Effector memory CD4-positive, alpha-beta T cell (primary cell): ENCODE measurements around the gene PTPRS.
"Not testable (repeated sequence)": the region's sequence is repeated elsewhere in the genome, so short reads cannot be mapped to it uniquely, and the experiment has no call there.

ENCODE experiments used
- DNase-seq, 3 donors: peaks; one replicate each; pipeline ENCODE4 v3.0.0-alpha.2; 2020
- H3K27ac ChIP-seq: 2 replicates; pipeline ENCODE4 v1.7.0; 2013; ENCODE audit warnings: mild to moderate bottlenecking, low read length, moderate library complexity; ENCODE audit not compliant: insufficient read depth, poor library complexity, severe bottlenecking
- H3K27me3 ChIP-seq: replicated peaks from 2 replicates; pipeline ENCODE4 v1.7.0; 2013; ENCODE audit warnings: mild to moderate bottlenecking, low read length; ENCODE audit not compliant: insufficient read depth, control insufficient read depth, poor library complexity, severe bottlenecking
- H3K36me3 ChIP-seq: 2 replicates; pipeline ENCODE4 v1.7.0; 2013; ENCODE audit warnings: mild to moderate bottlenecking, low read length, moderate library complexity; ENCODE audit not compliant: control insufficient read depth, insufficient read depth
- H3K4me1 ChIP-seq: 2 replicates; pipeline ENCODE4 v1.7.0; 2013; ENCODE audit warnings: low read length, mild to moderate bottlenecking; ENCODE audit not compliant: control insufficient read depth, insufficient read depth, poor library complexity, severe bottlenecking
- H3K4me3 ChIP-seq: 2 replicates; pipeline ENCODE4 v1.7.0; 2013; ENCODE audit warnings: low read length, low read depth, mild to moderate bottlenecking; ENCODE audit not compliant: insufficient read depth, poor library complexity, severe bottlenecking
- H3K9me3 ChIP-seq: 2 replicates; pipeline ENCODE4 v1.7.0; 2013; ENCODE audit warnings: mild to moderate bottlenecking, low read length, moderate library complexity; ENCODE audit not compliant: control insufficient read depth

Gene PTPRS

GRCh38 chr19:5367530-5368133, 27.0 kb upstream of the PTPRS start:
- H3K4me1 ChIP-seq = no peaks in the 10 kb centered on the region
- H3K27me3 ChIP-seq = no peaks in the 10 kb centered on the region
- H3K4me3 ChIP-seq = no peak overlapping the region
- no peaks in the 10 kb centered on the region for H3K36me3 ChIP-seq
- no peak for DNase-seq
- H3K9me3 ChIP-seq = no peaks in the 10 kb centered on the region
- H3K27ac ChIP-seq = no peak overlapping the region

DNA sequence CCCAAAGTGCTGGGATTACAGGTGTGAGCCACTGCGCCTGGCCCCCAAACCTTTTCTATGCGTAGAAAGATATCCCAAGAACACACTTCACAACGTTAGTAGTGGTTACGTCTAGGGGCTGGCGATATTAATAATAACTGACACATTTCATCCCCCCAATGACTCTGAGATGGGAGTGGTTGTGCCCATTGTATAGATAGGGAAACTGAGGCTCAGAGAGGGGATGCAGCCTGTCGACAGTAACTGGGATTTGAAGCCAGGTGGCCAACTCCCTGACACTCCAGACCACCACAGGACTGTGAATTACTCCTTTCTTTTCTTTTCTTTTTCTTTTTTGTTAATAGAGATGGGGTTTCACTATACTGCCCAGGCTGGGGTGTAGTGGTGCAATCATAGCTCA, 25.3 kb upstream of the PTPRS start:
- no peak for DNase-seq
- Histone ChIP-seq H3K4me3 (no peak overlapping the region), H3K36me3 (no peaks in the 10 kb centered on the region), H3K9me3 (no peaks in the 10 kb centered on the region), H3K4me1 (no peaks in the 10 kb centered on the region), H3K27me3 (no peaks in the 10 kb centered on the region), H3K27ac (no peak overlapping the region)

DNA sequence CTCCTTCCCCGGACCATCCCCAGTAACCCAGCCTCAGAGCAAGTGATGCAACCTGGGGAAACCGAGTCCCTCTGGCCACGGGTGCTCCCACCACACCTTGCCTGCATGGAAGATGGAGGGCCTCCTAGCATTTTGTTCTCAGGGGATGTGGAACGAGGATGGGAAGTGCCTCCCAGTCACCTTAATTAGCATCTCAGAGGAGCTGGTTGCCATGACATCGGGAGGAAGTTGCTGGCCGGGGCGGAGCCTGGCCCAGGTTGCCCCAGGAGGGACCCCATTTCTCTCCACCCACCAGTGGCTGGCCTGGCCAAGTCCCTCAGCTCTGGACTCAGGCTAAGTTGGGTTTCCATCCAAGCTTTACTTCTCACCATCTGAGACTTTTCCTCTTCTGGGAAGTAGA, 24.1 kb upstream of the PTPRS start:
- Histone ChIP-seq H3K9me3 (no peaks in the 10 kb centered on the region), H3K4me3 (no peak overlapping the region), H3K27me3 (no peaks in the 10 kb centered on the region), H3K36me3 (no peaks in the 10 kb centered on the region), H3K4me1 (no peaks in the 10 kb centered on the region), H3K27ac (no peak overlapping the region)
- DNase-seq = no peak

DNA sequence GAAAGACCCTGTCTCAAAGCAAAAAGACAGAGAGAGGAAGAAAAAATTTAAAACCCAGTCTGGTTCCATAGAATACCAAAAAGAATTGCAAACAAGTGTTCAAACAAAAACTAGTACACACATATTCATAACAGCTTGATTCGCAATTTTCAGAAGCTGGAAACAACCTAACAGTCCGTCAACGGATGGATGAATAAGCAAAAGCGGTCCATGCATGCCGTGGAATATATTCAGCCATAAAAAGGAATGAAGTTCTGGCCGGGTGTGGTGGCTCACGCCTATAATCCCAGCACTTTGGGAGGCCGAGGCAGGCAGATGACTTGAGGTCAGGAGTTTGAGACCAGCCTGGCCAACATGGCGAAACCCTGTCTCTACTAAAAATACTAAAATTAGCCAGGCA, 21.2 kb upstream of the PTPRS start:
- not testable (repeated sequence) for H3K27ac ChIP-seq, H3K27me3 ChIP-seq, H3K9me3 ChIP-seq, H3K4me3 ChIP-seq, DNase-seq, H3K36me3 ChIP-seq, H3K4me1 ChIP-seq

DNA sequence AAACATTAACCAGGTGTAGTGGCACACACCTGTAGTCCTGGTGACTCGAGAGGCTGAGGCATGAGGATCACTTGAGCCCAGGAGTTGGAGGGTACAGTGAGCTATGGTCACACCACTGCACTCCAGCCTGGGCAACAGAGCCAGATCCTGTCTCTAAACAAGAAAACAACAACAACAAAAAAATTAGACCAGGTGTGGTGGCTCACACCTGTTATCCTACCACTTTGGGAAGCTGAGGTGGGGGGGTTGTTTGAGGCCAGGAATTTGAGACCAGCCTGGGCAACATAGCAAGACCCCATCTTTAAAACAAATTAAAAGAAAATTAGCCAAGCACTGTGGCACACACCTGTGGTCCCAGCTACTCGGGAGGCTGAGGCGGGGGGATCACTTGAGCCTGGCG, 20.8 kb upstream of the PTPRS start:
- no peak overlapping the region for H3K27ac ChIP-seq
- DNase-seq = no peak
- H3K4me3 ChIP-seq = no peak overlapping the region
- H3K9me3 ChIP-seq = no peaks in the 10 kb centered on the region
- H3K36me3 ChIP-seq = no peaks in the 10 kb centered on the region
- H3K4me1 ChIP-seq = no peaks in the 10 kb centered on the region
- no peaks in the 10 kb centered on the region for H3K27me3 ChIP-seq

DNA sequence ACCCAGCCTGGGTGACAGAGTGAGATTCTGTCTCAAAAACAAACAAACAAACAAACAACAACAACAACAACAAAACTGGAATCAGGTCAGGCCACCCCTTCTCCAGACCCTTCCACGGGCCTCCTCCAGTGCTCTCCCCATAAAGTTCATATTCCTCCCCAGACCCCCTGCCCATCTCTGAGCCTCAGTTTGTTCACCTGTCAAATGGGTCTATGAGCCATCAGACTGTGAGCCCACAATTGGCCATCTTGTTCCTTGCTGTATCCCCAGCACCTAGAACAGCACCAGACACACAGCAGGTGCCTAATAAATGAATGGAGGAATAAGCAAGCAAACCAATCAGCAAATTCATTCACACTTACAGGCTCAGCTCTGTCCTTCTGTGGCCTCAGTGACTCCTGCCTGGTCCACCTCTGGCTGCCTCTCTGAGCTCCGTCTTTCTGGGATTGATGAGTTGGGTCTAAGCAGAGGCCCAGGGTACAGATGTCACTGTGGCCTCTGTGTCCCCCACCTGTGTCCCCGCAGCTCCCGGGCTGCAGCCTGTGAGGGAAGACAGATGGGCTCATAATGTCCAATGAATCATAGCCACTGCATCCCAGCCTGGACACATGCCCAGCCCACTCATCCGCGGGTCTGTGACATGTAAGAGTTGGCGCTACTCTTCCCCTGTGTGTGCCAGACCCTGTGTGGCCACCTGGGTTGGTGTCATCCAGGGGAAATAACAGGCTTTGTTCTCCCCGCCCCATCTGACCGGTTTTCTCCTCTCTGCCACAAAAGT, 19.6 kb upstream of the PTPRS start:
- H3K27me3 ChIP-seq = peaks cover 1% of the 10 kb centered on the region
- DNase-seq = no peak
- H3K4me1 ChIP-seq = no peaks in the 10 kb centered on the region
- no peak overlapping the region for H3K4me3 ChIP-seq
- no peaks in the 10 kb centered on the region for H3K36me3 ChIP-seq
- H3K27ac ChIP-seq = no peak overlapping the region
- H3K9me3 ChIP-seq = no peaks in the 10 kb centered on the region

DNA sequence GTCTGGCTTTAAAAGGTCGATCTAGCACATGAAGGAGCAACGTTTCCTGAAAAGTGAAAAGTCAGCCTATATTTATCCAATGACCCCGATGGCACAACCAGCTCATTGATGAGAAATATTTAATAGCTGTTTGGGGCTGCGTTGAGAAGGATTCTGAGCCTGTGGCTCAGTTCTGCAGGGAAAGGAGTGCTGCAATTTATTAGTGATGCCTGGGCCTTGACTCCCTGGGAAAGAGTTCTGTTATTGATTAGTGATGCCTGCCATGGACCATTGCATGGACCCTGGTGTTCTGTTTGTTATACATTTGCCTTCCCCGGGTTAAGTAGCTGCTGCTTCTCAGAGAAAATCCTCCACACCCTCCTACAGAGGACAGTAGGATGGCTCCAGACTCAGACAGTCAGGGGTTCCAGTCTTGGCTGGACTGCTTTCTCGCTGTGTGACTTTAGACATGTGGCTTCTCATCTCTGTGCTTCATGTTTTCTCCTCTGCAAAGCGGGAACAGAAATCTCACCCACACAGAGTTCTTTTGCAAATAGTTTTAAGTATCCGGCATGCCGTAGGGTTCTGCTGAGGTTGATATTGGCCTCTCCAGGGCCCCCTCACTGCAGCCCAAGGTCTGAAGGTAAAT, 17.7 kb upstream of the PTPRS start:
- Histone ChIP-seq H3K4me3 (no peak overlapping the region), H3K27me3 (peaks cover 3% of the 10 kb centered on the region), H3K27ac (no peak overlapping the region), H3K36me3 (no peaks in the 10 kb centered on the region), H3K9me3 (no peaks in the 10 kb centered on the region), H3K4me1 (no peaks in the 10 kb centered on the region)
- no peak for DNase-seq

DNA sequence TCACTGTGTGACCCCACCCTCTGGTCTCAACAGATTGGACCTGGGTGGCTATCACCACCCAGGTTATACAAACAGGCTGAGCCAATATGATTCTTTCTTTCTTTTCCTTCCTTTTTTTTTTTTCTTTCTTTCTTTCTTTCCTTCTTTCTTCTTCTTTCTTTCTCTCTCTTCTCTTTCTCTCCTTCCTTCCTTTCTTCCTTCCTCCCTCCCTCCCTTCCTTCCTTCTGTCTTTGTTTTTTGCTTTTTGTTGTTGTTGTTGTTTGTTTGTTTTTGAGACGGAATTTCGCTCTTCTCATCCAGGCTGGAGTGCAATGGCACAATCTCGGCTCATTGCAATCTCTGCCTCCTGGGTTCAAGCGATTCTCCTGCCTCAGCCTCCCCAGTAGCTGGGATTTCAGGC, 17.0 kb upstream of the PTPRS start:
- peaks cover 3% of the 10 kb centered on the region for H3K27me3 ChIP-seq
- no peak for DNase-seq
- no peaks in the 10 kb centered on the region for H3K4me1 ChIP-seq
- H3K9me3 ChIP-seq = no peaks in the 10 kb centered on the region
- no peak overlapping the region for H3K27ac ChIP-seq
- no peaks in the 10 kb centered on the region for H3K36me3 ChIP-seq
- H3K4me3 ChIP-seq = no peak overlapping the region

- Histone ChIP-seq H3K27ac (no peak overlapping the region), H3K4me3 (no peak overlapping the region), H3K27me3 (peaks cover 3% of the 10 kb centered on the region), H3K9me3 (no peaks in the 10 kb centered on the region), H3K4me1 (no peaks in the 10 kb centered on the region), H3K36me3 (no peaks in the 10 kb centered on the region)
- no peak for DNase-seq
Observed at GRCh38 chr19:5356918-5357317, 16.3 kb upstream of the PTPRS start.

DNA sequence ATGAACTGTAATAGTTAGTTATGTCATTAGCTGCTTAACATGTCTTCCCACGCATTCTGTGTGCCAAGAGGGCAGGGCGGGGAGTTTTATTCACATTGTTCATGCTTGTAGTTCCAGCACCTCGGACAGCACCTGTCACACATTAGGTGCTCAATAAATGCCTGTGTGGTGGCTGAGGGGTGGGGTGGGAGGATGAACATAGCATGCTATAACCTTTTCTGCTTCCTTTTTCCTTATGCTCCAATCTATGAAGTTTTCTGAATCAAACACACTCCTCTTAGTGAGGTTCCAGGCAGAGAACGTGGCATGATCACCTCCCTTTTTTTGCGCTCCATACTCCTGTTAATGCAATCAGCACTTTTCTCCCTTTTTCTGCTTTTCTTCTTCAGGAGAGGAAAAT, 15.8 kb upstream of the PTPRS start:
- no peaks in the 10 kb centered on the region for H3K36me3 ChIP-seq
- no peak overlapping the region for H3K27ac ChIP-seq
- H3K4me1 ChIP-seq = no peaks in the 10 kb centered on the region
- H3K27me3 ChIP-seq = peaks cover 3% of the 10 kb centered on the region
- no peaks in the 10 kb centered on the region for H3K9me3 ChIP-seq
- DNase-seq = no peak
- no peak overlapping the region for H3K4me3 ChIP-seq
